GM12875 (cell line): ENCODE measurements around the gene MRGPRF.

Source experiments
- H3K4me3 ChIP-seq: one replicate; pipeline ENCODE4 v1.5.1; 2011; ENCODE audit warnings: low read depth, low read length, control low read depth
- CTCF ChIP-seq: IDR thresholded peaks from 2 replicates; pipeline ENCODE4 v1.5.1; 2011; ENCODE audit warnings: low read depth, mild to moderate bottlenecking, control low read depth, inconsistent platforms, low read length, moderate library complexity, borderline replicate concordance; ENCODE audit not compliant: insufficient read depth

Gene MRGPRF

GRCh38 chr11:69009441-69010211 lies 3.4 kb downstream of the MRGPRF start:
- H3K4me3 ChIP-seq = no peak overlapping the region
- no peak for TF ChIP-seq CTCF

DNA sequence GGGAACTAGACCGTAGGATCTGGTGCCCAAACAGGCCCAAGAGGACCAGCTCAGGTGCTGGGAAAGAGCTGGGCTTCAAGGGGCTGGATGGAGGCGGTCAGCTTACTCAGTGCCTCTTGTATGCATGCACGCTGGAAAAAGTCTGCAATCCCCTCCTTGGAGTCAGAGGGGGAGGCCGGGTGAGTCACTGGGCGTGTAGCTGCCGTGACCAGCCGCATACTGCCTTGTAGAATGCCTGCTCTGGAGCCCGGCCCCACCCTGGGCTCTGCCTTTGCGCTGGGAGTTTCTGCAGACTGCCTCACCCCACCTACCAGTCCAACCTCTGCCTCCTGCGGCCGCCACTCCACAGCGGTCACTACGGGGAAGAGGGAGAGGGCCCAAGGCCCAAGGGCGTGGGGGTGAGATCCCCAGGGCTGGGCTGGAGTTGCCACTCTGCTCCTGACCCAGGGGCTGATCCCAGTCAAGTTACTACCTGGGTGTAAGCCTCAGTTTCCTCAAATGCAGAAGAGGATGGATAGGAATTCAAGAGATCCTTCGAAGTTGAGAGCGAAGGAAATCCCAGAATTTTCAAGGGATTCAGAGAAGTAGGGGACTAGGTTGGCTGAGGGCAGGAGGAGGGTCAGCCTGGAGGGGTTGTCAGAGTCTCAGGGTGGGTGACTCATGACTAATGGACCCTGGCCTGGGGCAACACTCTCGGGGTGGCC lies 4.2 kb downstream of the MRGPRF start:
- no peak for TF ChIP-seq CTCF
- H3K4me3 ChIP-seq = no peak overlapping the region

- no peak overlapping the region for H3K4me3 ChIP-seq
- no peak for TF ChIP-seq CTCF
Measured at GRCh38 chr11:69007975-69008381, 5.1 kb downstream of the MRGPRF start.

DNA sequence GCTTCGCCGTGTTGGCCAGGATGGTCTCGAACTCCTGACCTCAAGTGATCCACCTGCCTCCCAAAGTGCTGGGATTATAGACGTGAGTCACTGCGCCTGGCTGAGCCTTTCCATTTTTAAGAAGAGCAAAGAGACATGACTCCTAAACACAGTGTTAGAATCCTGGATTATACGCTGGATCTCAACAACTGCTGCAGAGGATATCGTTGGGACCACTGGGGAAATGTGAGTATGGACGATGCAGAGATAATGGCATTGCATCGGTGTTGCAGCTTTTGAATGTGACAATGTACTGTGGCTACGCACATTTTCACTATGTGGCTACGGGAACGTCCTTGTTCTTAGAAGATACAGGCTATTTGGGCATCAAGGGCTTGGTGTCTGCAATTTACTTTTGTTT lies 6.2 kb downstream of the MRGPRF start:
- no peak for TF ChIP-seq CTCF
- H3K4me3 ChIP-seq = no peak overlapping the region

- H3K4me3 ChIP-seq = no peak overlapping the region
- TF ChIP-seq CTCF = no peak
Measured at GRCh38 chr11:69005631-69006368, 7.2 kb downstream of the MRGPRF start.

DNA sequence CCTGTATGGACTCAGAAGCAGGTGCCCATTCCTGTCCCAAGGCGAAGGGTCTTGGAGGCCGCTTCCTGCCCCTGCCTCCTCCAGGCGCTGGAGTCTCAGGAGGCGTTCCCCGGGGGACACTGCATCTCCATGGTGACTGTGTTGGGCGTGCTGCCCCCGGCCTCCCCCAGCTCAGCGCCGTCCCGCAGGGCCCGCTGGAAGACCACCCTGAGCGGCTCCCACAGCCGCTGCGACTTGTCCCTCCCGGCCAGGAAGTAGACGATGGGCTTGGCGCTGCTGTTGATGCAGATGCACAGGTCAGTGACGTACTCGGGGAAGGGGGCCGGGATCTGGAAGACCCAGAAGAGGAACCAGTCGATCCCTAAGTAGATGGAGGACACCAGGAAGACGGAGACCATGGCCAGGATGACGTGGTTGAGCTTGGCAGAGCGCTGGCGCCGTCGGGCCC lies 7.8 kb downstream of the MRGPRF start:
- no peak overlapping the region for H3K4me3 ChIP-seq
- TF ChIP-seq CTCF = no peak
